Lower leg skin (tissue), 3 donors: Measurements from ENCODE around the gene TNS2.

Experiments used
- CTCF ChIP-seq, 3 donors: fragments of 450-650 bp; IDR thresholded peaks; one replicate each; pipeline ENCODE4 v1.5.1; 2016; ENCODE audit warnings: antibody characterized with exemption in 3 of 3, mild to moderate bottlenecking in 3 of 3, moderate library complexity in 2 of 3
- POLR2A ChIP-seq, 2 donors: fragments of 450-650 bp; IDR thresholded peaks; one replicate each; pipeline ENCODE4 v1.6.1; 2016 to 2017; ENCODE audit warnings: antibody characterized with exemption in 2 of 2, mild to moderate bottlenecking in 1 of 2, moderate library complexity in 1 of 2

- TF ChIP-seq CTCF (IDR thresholded peaks at IDR 0.05) (peak in 1 of 3 donors; percentile 93), POLR2A (IDR thresholded peaks at IDR 0.05) (no peak)
These were observed 49.4 kb downstream of the TNS2 start for GRCh38 chr12:53099071-53099882.
